ENCODE data around the gene DACH2. TPM values are rescaled to one million over a fixed set of nuclear protein-coding genes. Genes with fewer than 3 reads are reported as not detected.

DACH2 gene
- total RNA-seq, 1 donor from 2014 or later: 2.6 TPM

- no peak for DNase-seq (ENCODE audit: low spot score)
These were observed 174.7 kb downstream of the DACH2 start for GRCh38 chrX:86322913-86323312.

- DNase-seq (ENCODE audit: low spot score): no peak
These were observed 180.9 kb downstream of the DACH2 start for GRCh38 chrX:86329174-86329573.

GRCh38 chrX:86348669-86349068, 200.4 kb downstream of the DACH2 start:
- DNase-seq (ENCODE audit: low spot score): no peak

- DNase-seq (ENCODE audit: low spot score): no peak
These were observed 200.9 kb downstream of the DACH2 start for GRCh38 chrX:86349115-86349514.

- no peak for DNase-seq (ENCODE audit: low spot score)
These were observed 221.8 kb downstream of the DACH2 start for GRCh38 chrX:86369847-86370630.

GRCh38 chrX:86370927-86371326, 222.7 kb downstream of the DACH2 start:
- no peak for DNase-seq (ENCODE audit: low spot score)

GRCh38 chrX:86379209-86379608, 231.0 kb downstream of the DACH2 start:
- DNase-seq (ENCODE audit: low spot score): no peak

GRCh38 chrX:86383681-86384540, 235.7 kb downstream of the DACH2 start:
- no peak for DNase-seq (ENCODE audit: low spot score)

GRCh38 chrX:86407371-86407770, 259.1 kb downstream of the DACH2 start:
- DNase-seq (ENCODE audit: low spot score): no peak

GRCh38 chrX:86421771-86422170, 273.5 kb downstream of the DACH2 start:
- DNase-seq (ENCODE audit: low spot score): no peak

- no peak for DNase-seq (ENCODE audit: low spot score)
These were observed 287.9 kb downstream of the DACH2 start for GRCh38 chrX:86436116-86436515.

- no peak for DNase-seq (ENCODE audit: low spot score)
These were observed 307.2 kb downstream of the DACH2 start for GRCh38 chrX:86455495-86455894.

GRCh38 chrX:86460760-86461159, 312.5 kb downstream of the DACH2 start:
- DNase-seq (ENCODE audit: low spot score): no peak

- DNase-seq (ENCODE audit: low spot score): no peak
These were observed 356.0 kb downstream of the DACH2 start for GRCh38 chrX:86504297-86504696.

- DNase-seq (ENCODE audit: low spot score): no peak
These were observed 359.1 kb downstream of the DACH2 start for GRCh38 chrX:86507331-86507730.

- no peak for DNase-seq (ENCODE audit: low spot score)
These were observed 431.5 kb downstream of the DACH2 start for GRCh38 chrX:86579777-86580176.

GRCh38 chrX:86604607-86605006, 456.4 kb downstream of the DACH2 start:
- DNase-seq (ENCODE audit: low spot score): no peak

- DNase-seq (ENCODE audit: low spot score): no peak
These were observed 548.7 kb downstream of the DACH2 start for GRCh38 chrX:86696951-86697350.

GRCh38 chrX:86711531-86712180, 563.4 kb downstream of the DACH2 start:
- no peak for DNase-seq (ENCODE audit: low spot score)

- no peak for DNase-seq (ENCODE audit: low spot score)
These were observed 566.2 kb downstream of the DACH2 start for GRCh38 chrX:86714441-86714840.

- no peak for DNase-seq (ENCODE audit: low spot score)
These were observed 576.0 kb downstream of the DACH2 start for GRCh38 chrX:86724277-86724676.

- DNase-seq (ENCODE audit: low spot score): no peak
These were observed 598.8 kb downstream of the DACH2 start for GRCh38 chrX:86747091-86747490.

Measured in ureter (tissue), 1 donor.